ENCODE results near the gene C1R.

C1R gene

GRCh38 chr12:7116196-7116595, 24.0 kb upstream of the C1R start:
- Histone ChIP-seq H3K9me3 (ENCODE audit: insufficient read depth, low read length) (no peaks in the 10 kb centered on the region), H2AFZ (ENCODE audit: low read depth, low read length, severe bottlenecking) (no peak overlapping the region), H3K9me2 (replicated peaks; ENCODE audit: insufficient read depth, low read length) (no peaks in the 10 kb centered on the region), H3K9ac (ENCODE audit: low read length) (no peak overlapping the region), H3K4me2 (ENCODE audit: low read depth, low read length, poor library complexity, severe bottlenecking) (no peak overlapping the region), H4K20me1 (ENCODE audit: low read depth, low read length) (no peaks in the 10 kb centered on the region), H3K36me3 (ENCODE audit: low read length) (no peaks in the 10 kb centered on the region), H3F3A (ENCODE audit: insufficient read depth) (no peaks in the 10 kb centered on the region), H3K27me3 (ENCODE audit: low read length) (no peaks in the 10 kb centered on the region), H3K27ac (ENCODE audit: low read depth, low read length) (no peak overlapping the region), H3K4me3 (ENCODE audit: insufficient read depth, low read length, poor library complexity, severe bottlenecking) (no peak overlapping the region), H3K79me2 (ENCODE audit: insufficient read depth, low read length) (no peaks in the 10 kb centered on the region)
- TF ChIP-seq CTCF (IDR thresholded peaks at IDR 0.05; ENCODE audit: insufficient read depth, low read length, poor library complexity, severe bottlenecking), result no peak
- TF ChIP-seq EZH2phosphoT487 (conservative IDR thresholded peaks at IDR 0.05; ENCODE audit: low read length), result no peak

DNA sequence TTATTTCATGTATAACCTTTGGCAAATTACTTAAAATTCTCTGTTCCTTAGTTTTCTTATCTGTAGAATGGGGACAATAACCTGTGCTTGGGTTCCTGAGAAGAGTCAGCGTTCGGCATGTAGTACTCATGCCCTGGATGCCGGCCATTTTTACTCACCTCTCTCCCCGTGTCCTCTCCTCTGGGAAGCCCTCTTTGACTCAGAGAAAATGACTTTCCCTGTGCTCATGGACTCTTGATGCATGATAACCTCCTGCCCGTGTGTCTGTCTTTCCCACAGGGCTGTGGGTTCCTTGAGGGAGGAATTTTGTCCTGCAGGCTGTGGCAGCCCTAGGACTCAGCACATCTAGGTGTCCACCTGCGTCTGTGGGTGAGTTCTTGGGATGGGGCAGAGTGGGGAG, 22.6 kb upstream of the C1R start:
- Histone ChIP-seq H3K9me2 (replicated peaks; ENCODE audit: insufficient read depth, low read length) (no peaks in the 10 kb centered on the region), H3K4me3 (ENCODE audit: insufficient read depth, low read length, poor library complexity, severe bottlenecking) (no peak overlapping the region), H3K9ac (ENCODE audit: low read length) (no peak overlapping the region), H3K27ac (ENCODE audit: low read depth, low read length) (no peak overlapping the region), H3K79me2 (ENCODE audit: insufficient read depth, low read length) (no peaks in the 10 kb centered on the region), H3K27me3 (ENCODE audit: low read length) (no peaks in the 10 kb centered on the region), H3F3A (ENCODE audit: insufficient read depth) (no peaks in the 10 kb centered on the region), H4K20me1 (ENCODE audit: low read depth, low read length) (no peaks in the 10 kb centered on the region), H3K36me3 (ENCODE audit: low read length) (no peaks in the 10 kb centered on the region), H3K4me2 (ENCODE audit: low read depth, low read length, poor library complexity, severe bottlenecking) (no peak overlapping the region), H2AFZ (ENCODE audit: low read depth, low read length, severe bottlenecking) (no peak overlapping the region), H3K9me3 (ENCODE audit: insufficient read depth, low read length) (no peaks in the 10 kb centered on the region)
- TF ChIP-seq EZH2phosphoT487 (conservative IDR thresholded peaks at IDR 0.05; ENCODE audit: low read length), result no peak
- TF ChIP-seq CTCF (IDR thresholded peaks at IDR 0.05; ENCODE audit: insufficient read depth, low read length, poor library complexity, severe bottlenecking), result no peak

- H3K27ac ChIP-seq (ENCODE audit: low read depth, low read length), result no peak overlapping the region
Measured at GRCh38 chr12:7114008-7114407, 21.8 kb upstream of the C1R start.

More at GRCh38 chr12:7114008-7114407, 21.8 kb upstream of the C1R start:
- no peaks in the 10 kb centered on the region for H3K27me3 ChIP-seq (ENCODE audit: low read length)
- no peaks in the 10 kb centered on the region for H3K36me3 ChIP-seq (ENCODE audit: low read length)
- H3K4me3 ChIP-seq (ENCODE audit: insufficient read depth, low read length, poor library complexity, severe bottlenecking), result no peak overlapping the region
- no peak overlapping the region for H3K9ac ChIP-seq (ENCODE audit: low read length)
- H3K9me3 ChIP-seq (ENCODE audit: insufficient read depth, low read length), result no peaks in the 10 kb centered on the region
- H3K9me2 ChIP-seq (replicated peaks; ENCODE audit: insufficient read depth, low read length), result no peaks in the 10 kb centered on the region
- no peaks in the 10 kb centered on the region for H4K20me1 ChIP-seq (ENCODE audit: low read depth, low read length)
- no peaks in the 10 kb centered on the region for H3F3A ChIP-seq (ENCODE audit: insufficient read depth)
- H2AFZ ChIP-seq (ENCODE audit: low read depth, low read length, severe bottlenecking), result no peak overlapping the region
- no peaks in the 10 kb centered on the region for H3K79me2 ChIP-seq (ENCODE audit: insufficient read depth, low read length)
- H3K4me2 ChIP-seq (ENCODE audit: low read depth, low read length, poor library complexity, severe bottlenecking), result no peak overlapping the region
- TF ChIP-seq CTCF (IDR thresholded peaks at IDR 0.05; ENCODE audit: insufficient read depth, low read length, poor library complexity, severe bottlenecking) (no peak), EZH2phosphoT487 (conservative IDR thresholded peaks at IDR 0.05; ENCODE audit: low read length) (no peak)
